Progenitor cell of endocrine pancreas (in vitro differentiated cells): Measurements from ENCODE around the gene GLCE. TPM values are rescaled to one million over a fixed set of nuclear protein-coding genes. Genes with fewer than 3 reads are reported as not detected.
"Not testable (repeated sequence)": the region's sequence is repeated elsewhere in the genome, so short reads cannot be mapped to it uniquely, and the experiment has no call there.

ENCODE experiments used
- DNase-seq: peaks from one replicate; pipeline ENCODE4 v3.0.0; 2021; ENCODE audit warnings: low spot score; ENCODE audit not compliant: unreplicated experiment
- H3K27ac Mint-ChIP-seq: 2 replicates; pipeline ENCODE4 v1.8.0; 2021; ENCODE audit warnings: mild to moderate bottlenecking, moderate library complexity, mixed read lengths
- H3K27me3 Mint-ChIP-seq: 2 replicates; pipeline ENCODE4 v1.8.0; 2021; ENCODE audit warnings: mixed read lengths
- H3K36me3 Mint-ChIP-seq: 2 replicates; pipeline ENCODE4 v1.8.0; 2022; ENCODE audit warnings: mixed read lengths; ENCODE audit not compliant: insufficient read depth
- H3K4me1 Mint-ChIP-seq: 2 replicates; pipeline ENCODE4 v1.8.0; 2021; ENCODE audit warnings: low read depth, mixed read lengths
- H3K4me3 Mint-ChIP-seq: 2 replicates; pipeline ENCODE4 v1.8.0; 2021; ENCODE audit warnings: low read depth, mild to moderate bottlenecking, moderate library complexity, mixed read lengths
- H3K9me3 Mint-ChIP-seq: 2 replicates; pipeline ENCODE4 v1.8.0; 2021; ENCODE audit warnings: low read depth, mixed read lengths
- total RNA-seq: library from RNA; stranded (reverse); gene quantifications from 2 replicates; pipeline ENCODE4 v1.2.1, GENCODE V29; 2021
- TF ChIP-seq, protein P1 (sequence below): fragments of 200-600 bp; sonication (generic); IDR thresholded peaks from one replicate; pipeline ENCODE4 v1.5.0; 2021; ENCODE audit warnings: antibody characterized with exemption, mild to moderate bottlenecking; ENCODE audit not compliant: unreplicated experiment

GLCE gene
- total RNA-seq, 1 donor from 2014 or later: 18.0 TPM

DNA sequence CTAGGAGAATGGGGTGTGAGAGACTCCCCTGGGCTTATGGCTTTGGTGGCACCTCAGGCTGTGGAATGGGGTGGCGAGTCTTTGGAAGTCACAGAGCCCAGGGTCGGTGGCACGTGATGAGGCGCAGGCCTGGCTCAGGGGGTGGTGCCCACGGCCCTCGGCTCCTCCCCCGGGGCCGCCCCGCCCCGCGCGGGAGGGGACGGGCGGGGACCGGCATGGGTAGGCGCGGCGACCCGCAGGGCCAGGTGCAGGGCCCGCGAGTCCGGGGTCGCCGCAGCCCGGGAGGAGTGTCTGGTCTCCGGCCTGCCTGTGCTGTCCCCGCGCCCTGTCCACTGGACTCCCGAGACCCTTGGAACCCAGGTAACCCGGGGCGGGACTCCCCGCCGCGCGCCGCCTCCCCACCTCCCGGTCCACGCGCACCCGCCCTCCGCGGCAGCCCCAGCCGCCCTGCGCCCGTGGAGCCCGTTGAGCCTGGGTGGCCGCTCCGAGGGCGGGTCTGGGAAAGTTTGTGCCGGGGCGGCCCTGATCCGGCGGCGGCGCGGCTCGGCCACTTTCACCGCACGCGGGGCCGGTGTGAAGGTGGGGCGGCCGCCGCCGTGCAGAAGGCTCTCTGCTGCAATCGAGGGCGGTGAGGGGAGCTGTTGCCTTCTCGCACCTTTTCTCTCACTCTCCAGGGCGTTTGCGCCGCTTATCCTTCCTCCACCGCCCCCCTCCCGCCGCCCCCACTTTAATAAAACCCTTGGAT, 138.4 kb downstream of the GLCE start, which contains the start of gene PAQR5:
Gene PAQR5 (plus strand): TSS at position 216 of the 745 bp plus-strand sequence. CDS start 61,169 bp downstream, outside the sequence.
- H3K4me3 Mint-ChIP-seq: peak within 1 kb of the TSS; percentile 71
- H3K27ac Mint-ChIP-seq: no peak within 1 kb of the TSS
- peaks cover 40% of the 10 kb centered on the region for H3K27me3 Mint-ChIP-seq
- H3K9me3 Mint-ChIP-seq: no peaks in the 10 kb centered on the region
- peaks cover 12% of the 10 kb centered on the region for H3K4me1 Mint-ChIP-seq
- DNase-seq: peak; percentile 43
- TF ChIP-seq, protein P1, sequence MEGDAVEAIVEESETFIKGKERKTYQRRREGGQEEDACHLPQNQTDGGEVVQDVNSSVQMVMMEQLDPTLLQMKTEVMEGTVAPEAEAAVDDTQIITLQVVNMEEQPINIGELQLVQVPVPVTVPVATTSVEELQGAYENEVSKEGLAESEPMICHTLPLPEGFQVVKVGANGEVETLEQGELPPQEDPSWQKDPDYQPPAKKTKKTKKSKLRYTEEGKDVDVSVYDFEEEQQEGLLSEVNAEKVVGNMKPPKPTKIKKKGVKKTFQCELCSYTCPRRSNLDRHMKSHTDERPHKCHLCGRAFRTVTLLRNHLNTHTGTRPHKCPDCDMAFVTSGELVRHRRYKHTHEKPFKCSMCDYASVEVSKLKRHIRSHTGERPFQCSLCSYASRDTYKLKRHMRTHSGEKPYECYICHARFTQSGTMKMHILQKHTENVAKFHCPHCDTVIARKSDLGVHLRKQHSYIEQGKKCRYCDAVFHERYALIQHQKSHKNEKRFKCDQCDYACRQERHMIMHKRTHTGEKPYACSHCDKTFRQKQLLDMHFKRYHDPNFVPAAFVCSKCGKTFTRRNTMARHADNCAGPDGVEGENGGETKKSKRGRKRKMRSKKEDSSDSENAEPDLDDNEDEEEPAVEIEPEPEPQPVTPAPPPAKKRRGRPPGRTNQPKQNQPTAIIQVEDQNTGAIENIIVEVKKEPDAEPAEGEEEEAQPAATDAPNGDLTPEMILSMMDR: no peak
- no peaks in the 10 kb centered on the region for H3K36me3 Mint-ChIP-seq

DNA sequence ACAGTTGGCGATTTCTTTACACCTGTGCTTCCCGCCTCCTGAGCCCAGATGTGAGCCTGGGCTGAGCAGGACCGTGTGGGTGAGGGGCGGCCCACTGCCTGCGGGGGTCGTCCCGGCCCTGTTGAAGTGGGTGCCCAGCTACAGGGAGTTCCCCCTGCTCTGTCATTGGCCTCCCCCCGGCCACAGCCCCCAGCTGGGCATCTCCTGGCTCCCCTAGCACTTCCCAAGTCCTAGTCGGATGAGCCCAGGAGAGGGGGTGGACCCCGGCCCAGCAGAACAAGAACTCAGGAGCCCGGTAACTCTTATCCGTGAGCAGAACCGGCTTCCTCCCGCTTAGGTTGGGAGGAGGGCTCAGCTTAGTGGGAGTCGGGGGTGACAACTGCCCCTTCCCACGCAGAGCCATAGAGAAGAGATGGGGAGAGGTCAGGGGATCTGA, 139.0 kb downstream of the GLCE start:
- H3K27me3 Mint-ChIP-seq: peaks cover 38% of the 10 kb centered on the region
- H3K36me3 Mint-ChIP-seq: peaks cover under 1% of the 10 kb centered on the region
- H3K4me3 Mint-ChIP-seq: peak overlapping the region; percentile 66
- no peaks in the 10 kb centered on the region for H3K9me3 Mint-ChIP-seq
- no peak overlapping the region for H3K27ac Mint-ChIP-seq
- DNase-seq: no peak
- peaks cover 12% of the 10 kb centered on the region for H3K4me1 Mint-ChIP-seq
- TF ChIP-seq, protein P1: no peak

DNA sequence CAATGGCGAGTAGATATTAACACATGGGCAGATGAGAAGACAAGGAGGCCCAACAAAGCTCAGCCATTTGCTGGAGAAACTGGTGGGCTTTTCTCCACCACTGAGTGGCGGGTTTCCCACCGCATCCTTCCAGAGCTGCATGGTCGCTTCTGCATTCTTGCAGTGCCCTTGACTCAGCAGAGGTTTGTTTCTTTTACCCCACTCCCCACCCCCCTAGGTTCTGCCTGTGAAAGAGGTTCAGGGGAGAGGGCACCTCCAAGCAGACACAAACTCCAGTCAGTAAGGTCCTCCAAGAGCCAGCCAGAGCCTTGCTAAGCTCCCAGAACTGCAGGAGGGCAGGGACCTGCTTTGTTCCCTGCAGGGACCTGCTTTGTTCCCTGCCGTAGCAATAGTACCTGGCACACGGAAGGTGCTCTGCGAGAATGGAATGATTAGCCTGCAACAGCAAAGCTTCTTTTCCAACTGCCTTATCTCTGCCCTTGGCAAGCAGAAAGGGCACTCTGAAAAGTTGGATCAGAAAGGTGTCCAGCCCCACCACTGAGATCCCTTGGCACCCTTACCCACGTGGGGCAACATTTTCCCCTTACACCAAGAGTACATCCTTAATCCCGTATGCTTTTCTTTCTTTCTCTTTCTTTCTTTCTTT, 139.6 kb downstream of the GLCE start:
- TF ChIP-seq, protein P1: no peak
- DNase-seq: no peak
- H3K4me3 Mint-ChIP-seq: peak overlapping the region; percentile 66

DNA sequence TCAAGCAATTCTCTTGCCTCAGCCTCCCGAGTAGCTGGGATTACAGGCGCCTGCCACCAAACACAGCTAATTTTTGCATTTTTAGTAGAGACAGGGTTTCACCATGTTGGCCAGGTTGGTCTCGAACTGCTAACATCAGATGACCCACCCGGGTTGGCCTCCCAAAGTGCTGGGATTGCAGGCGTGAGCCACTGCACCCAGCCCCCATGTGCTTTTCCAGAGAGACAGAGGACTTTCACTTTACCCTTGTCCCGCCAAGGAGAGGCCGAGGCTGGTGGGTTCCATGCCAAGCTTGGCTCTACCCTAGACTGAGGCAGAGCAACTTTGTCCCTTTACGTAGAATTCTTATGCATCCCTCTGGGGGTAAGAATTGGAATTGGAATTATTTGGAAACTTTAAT, 140.7 kb downstream of the GLCE start:
- Mint-ChIP-seq H3K27me3 (peaks cover 27% of the 10 kb centered on the region), H3K4me1 (peaks cover 14% of the 10 kb centered on the region)
- H3K9me3 Mint-ChIP-seq, DNase-seq, H3K36me3 Mint-ChIP-seq, H3K27ac Mint-ChIP-seq, H3K4me3 Mint-ChIP-seq: not testable (repeated sequence)

More for the DNA sequence above, 139.6 kb downstream of the GLCE start:
- Mint-ChIP-seq H3K27me3 (peaks cover 33% of the 10 kb centered on the region), H3K4me1 (peaks cover 9% of the 10 kb centered on the region), H3K36me3 (peaks cover 3% of the 10 kb centered on the region), H3K9me3 (no peaks in the 10 kb centered on the region), H3K27ac (no peak overlapping the region)

DNA sequence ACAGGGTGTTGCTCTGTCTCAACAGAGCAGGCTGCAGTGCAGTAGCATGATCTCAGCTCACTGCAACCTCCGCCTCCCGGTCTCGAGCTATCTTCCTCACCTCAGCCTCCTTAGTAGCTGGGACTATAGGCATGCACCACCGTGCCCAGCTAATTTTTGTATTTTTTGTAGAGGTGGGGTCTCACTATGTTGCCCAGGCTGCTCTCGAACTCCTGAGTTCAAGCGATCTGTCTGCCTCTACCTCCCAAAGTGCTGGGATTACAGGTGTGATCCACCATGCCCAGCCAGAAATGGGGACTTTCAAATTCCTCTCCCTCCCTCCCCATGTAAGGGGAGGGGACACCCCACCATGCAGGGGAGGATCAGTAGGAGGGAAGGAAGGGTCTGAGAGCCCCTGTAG, 141.7 kb downstream of the GLCE start:
- Mint-ChIP-seq H3K4me1 (peaks cover 13% of the 10 kb centered on the region), H3K27me3 (peaks cover 18% of the 10 kb centered on the region)
- not testable (repeated sequence) for H3K4me3 Mint-ChIP-seq

DNA sequence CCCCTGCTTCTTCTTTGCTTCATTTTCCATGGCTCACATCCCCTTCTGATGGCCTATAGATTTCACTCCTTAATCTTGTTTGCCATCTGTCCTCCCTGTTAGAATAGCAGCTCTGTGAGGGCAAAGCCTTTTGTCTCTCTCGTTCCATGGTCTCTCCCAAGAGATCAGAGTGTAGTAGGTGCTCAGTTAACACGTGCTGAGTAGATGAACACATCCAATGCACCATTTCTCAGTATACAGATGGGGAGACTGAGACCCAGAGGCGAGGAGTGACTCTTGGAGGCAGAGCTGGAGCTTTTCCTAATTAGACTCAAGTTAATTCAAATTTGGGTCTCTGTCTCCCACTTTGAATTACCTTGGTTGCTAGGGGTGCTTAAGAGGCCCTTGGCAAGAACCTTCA, 142.5 kb downstream of the GLCE start:
- Mint-ChIP-seq H3K36me3 (peaks cover 14% of the 10 kb centered on the region), H3K4me3 (no peak overlapping the region), H3K27ac (no peak overlapping the region), H3K9me3 (peaks cover 3% of the 10 kb centered on the region), H3K4me1 (peaks cover 9% of the 10 kb centered on the region), H3K27me3 (peaks cover 11% of the 10 kb centered on the region)
- TF ChIP-seq, protein P1: no peak
- DNase-seq: no peak

More for the DNA sequence above, 141.7 kb downstream of the GLCE start:
- H3K36me3 Mint-ChIP-seq: peaks cover 12% of the 10 kb centered on the region
- not testable (repeated sequence) for DNase-seq, H3K9me3 Mint-ChIP-seq, H3K27ac Mint-ChIP-seq
